ENCODE measurements around the gene KBTBD4.
"Not testable (repeated sequence)": the region's sequence is repeated elsewhere in the genome, so short reads cannot be mapped to it uniquely, and the experiment has no call there.

DNA sequence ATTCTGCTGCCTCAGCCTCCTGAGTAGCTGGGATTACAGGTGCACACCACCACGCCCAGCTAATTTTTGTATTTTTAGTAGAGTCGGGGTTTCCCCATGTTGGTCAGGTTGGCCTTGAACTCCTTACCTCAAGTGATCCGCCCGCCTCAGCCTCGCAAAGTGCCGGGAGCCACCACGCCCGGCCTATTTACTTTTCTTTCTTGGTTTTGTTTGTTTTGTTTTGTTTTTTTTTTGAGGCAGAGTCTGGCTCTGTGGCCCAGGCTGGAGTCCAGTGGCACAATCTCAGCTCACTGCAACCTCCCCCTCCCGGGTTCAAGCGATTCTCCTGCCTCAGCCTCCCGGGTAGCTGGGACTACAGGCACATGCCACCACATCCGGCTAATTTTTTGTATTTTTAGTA lies 21.8 kb downstream of the KBTBD4 start:
- TF ChIP-seq, protein P1, sequence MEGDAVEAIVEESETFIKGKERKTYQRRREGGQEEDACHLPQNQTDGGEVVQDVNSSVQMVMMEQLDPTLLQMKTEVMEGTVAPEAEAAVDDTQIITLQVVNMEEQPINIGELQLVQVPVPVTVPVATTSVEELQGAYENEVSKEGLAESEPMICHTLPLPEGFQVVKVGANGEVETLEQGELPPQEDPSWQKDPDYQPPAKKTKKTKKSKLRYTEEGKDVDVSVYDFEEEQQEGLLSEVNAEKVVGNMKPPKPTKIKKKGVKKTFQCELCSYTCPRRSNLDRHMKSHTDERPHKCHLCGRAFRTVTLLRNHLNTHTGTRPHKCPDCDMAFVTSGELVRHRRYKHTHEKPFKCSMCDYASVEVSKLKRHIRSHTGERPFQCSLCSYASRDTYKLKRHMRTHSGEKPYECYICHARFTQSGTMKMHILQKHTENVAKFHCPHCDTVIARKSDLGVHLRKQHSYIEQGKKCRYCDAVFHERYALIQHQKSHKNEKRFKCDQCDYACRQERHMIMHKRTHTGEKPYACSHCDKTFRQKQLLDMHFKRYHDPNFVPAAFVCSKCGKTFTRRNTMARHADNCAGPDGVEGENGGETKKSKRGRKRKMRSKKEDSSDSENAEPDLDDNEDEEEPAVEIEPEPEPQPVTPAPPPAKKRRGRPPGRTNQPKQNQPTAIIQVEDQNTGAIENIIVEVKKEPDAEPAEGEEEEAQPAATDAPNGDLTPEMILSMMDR (IDR thresholded peaks at IDR 0.05; ENCODE audit: low read depth, low read length): not testable (repeated sequence)
- not testable (repeated sequence) for TF ChIP-seq POLR2A (IDR thresholded peaks at IDR 0.05; ENCODE audit: extremely low read depth, insufficient read length); MYC (IDR thresholded peaks at IDR 0.05; ENCODE audit: low read depth, low read length)
- TF ChIP-seq, protein P2, sequence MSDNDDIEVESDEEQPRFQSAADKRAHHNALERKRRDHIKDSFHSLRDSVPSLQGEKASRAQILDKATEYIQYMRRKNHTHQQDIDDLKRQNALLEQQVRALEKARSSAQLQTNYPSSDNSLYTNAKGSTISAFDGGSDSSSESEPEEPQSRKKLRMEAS (IDR thresholded peaks at IDR 0.05; ENCODE audit: low read depth, low read length): not testable (repeated sequence)
